BJ (cell line): ENCODE data around the gene DNAI7. TPM values are rescaled to one million over a fixed set of nuclear protein-coding genes. Genes with fewer than 3 reads are reported as not detected.

Source experiments
- CTCF ChIA-PET: fragments of 350-600 bp; formaldehyde crosslinking; extraction: SDS; loops from one replicate; lab custom pipeline; 2021; ENCODE audit warnings: antibody characterized with exemption, inconsistent platforms; lab: Yijun Ruan, JAX
- POLR2A ChIA-PET: fragments of 300-600 bp; sonication (Branson Sonifier 250); formaldehyde crosslinking; extraction: SDS; loops from one replicate; lab custom pipeline; 2021; ENCODE audit warnings: antibody characterized with exemption; lab: Charles Lee
- DNase-seq: peaks from one replicate; pipeline ENCODE4 v3.0.0-alpha.2; 2011; ENCODE audit warnings: low read depth
- H3K27me3 ChIP-seq: 2 replicates; pipeline ENCODE4 v1.6.0; 2011; ENCODE audit warnings: low read length; ENCODE audit not compliant: control insufficient read depth, insufficient read depth
- H3K36me3 ChIP-seq: 2 replicates; pipeline ENCODE4 v1.5.1; 2011; ENCODE audit warnings: low read length; ENCODE audit not compliant: control insufficient read depth, insufficient read depth
- H3K4me3 ChIP-seq: 2 replicates; pipeline ENCODE4 v1.5.1; 2011; ENCODE audit warnings: low read depth, mild to moderate bottlenecking, control low read depth, low read length
- CTCF ChIP-seq: IDR thresholded peaks from 2 replicates; pipeline ENCODE4 v1.5.1; 2011; ENCODE audit warnings: low read depth, mild to moderate bottlenecking, control low read depth, inconsistent platforms, low read length, moderate library complexity; ENCODE audit not compliant: insufficient read depth
- polyA plus RNA-seq: library from polyadenylated mRNA; depleted of rRNA; stranded (reverse); fragments of >200 nt; gene quantifications from 2 replicates; pipeline ENCODE4 v1.2.3, GENCODE V29; 2011; rRNA removed

DNAI7 gene
- polyA plus RNA-seq, 1 experiment = 0.11 TPM

- CTCF ChIA-PET = no interaction called here
- Histone ChIP-seq H3K36me3 (no peaks in the 10 kb centered on the region), H3K4me3 (no peak overlapping the region), H3K27me3 (peaks cover 3% of the 10 kb centered on the region; the same call in 1 of the 2 replicates)
- POLR2A ChIA-PET = no interaction called here
- DNase-seq = no peak
- TF ChIP-seq CTCF = no peak
Observed at GRCh38 chr12:25063873-25064628, 130.9 kb downstream of the DNAI7 start.

GRCh38 chr12:25058658-25059058 is 136.3 kb downstream of the DNAI7 start:
- no peak overlapping the region for H3K4me3 ChIP-seq
- ChIA-PET CTCF (no interaction called here), POLR2A (no interaction called here)
- no peak for DNase-seq
- no peaks in the 10 kb centered on the region for H3K36me3 ChIP-seq
- no peaks in the 10 kb centered on the region for H3K27me3 ChIP-seq
- no peak for TF ChIP-seq CTCF

Other genes with a start within 250 kb of the DNAI7 start
- 13.2 and 23.8 TPM in 2 replicates for gene BCAT1, start 246.1 kb downstream of the DNAI7 start, polyA plus RNA-seq
- gene ETFRF1, start 77 bp upstream of the DNAI7 start, polyA plus RNA-seq = 6.0 and 13.6 TPM in 2 replicates
- gene KRAS, start 55.8 kb upstream of the DNAI7 start, polyA plus RNA-seq = 8.5 and 15.3 TPM in 2 replicates